GM23248 (cell line): Measurements from ENCODE around the gene DHFR2. TPM values are rescaled to one million over a fixed set of nuclear protein-coding genes. Genes with fewer than 3 reads are reported as not detected.

ENCODE experiments used
- DNase-seq: peaks from one replicate; pipeline ENCODE4 v3.0.0-alpha.2; 2015
- H2AFZ ChIP-seq: fragments of 200-600 bp; sonication (generic); 2 replicates; pipeline ENCODE4 v1.6.1; 2016; ENCODE audit warnings: antibody characterized with exemption
- H3F3A ChIP-seq: fragments of 200-600 bp; sonication (generic); 2 replicates; pipeline ENCODE4 v1.6.1; 2016; ENCODE audit warnings: mild to moderate bottlenecking, antibody characterized with exemption, mixed run types; ENCODE audit not compliant: insufficient read depth
- H3K27ac ChIP-seq: fragments of 200-600 bp; sonication (generic); 2 replicates; pipeline ENCODE4 v1.5.1; 2016; ENCODE audit warnings: mild to moderate bottlenecking
- H3K27me3 ChIP-seq: fragments of 200-600 bp; sonication (generic); replicated peaks from 2 replicates; pipeline ENCODE4 v1.6.1; 2016; ENCODE audit warnings: mild to moderate bottlenecking; ENCODE audit not compliant: insufficient read depth
- H3K36me3 ChIP-seq: fragments of 200-600 bp; sonication (generic); 2 replicates; pipeline ENCODE4 v1.6.1; 2016; ENCODE audit warnings: low read depth, mild to moderate bottlenecking
- H3K4me1 ChIP-seq: fragments of 200-600 bp; sonication (generic); 2 replicates; pipeline ENCODE4 v1.6.1; 2016; ENCODE audit warnings: mild to moderate bottlenecking; ENCODE audit not compliant: insufficient read depth
- H3K4me2 ChIP-seq: fragments of 200-600 bp; sonication (generic); one replicate; pipeline ENCODE4 v1.6.1; 2016; ENCODE audit warnings: mild to moderate bottlenecking; ENCODE audit not compliant: unreplicated experiment
- H3K4me3 ChIP-seq: fragments of 200-600 bp; sonication (generic); 2 replicates; pipeline ENCODE4 v1.5.1; 2016; ENCODE audit warnings: mild to moderate bottlenecking
- H3K79me2 ChIP-seq: fragments of 200-600 bp; sonication (generic); 2 replicates; pipeline ENCODE4 v1.6.1; 2016; ENCODE audit warnings: mild to moderate bottlenecking; ENCODE audit not compliant: insufficient read depth
- H3K9ac ChIP-seq: fragments of 200-600 bp; sonication (generic); 2 replicates; pipeline ENCODE4 v1.6.1; 2016; ENCODE audit warnings: mild to moderate bottlenecking
- H3K9me2 ChIP-seq: fragments of 200-600 bp; sonication (generic); 2 replicates; pipeline ENCODE4 v1.6.1; 2016; ENCODE audit warnings: mixed run types, mild to moderate bottlenecking, moderate library complexity; ENCODE audit not compliant: insufficient read depth
- H3K9me3 ChIP-seq: fragments of 200-600 bp; sonication (generic); one replicate; pipeline ENCODE4 v1.6.1; 2017; ENCODE audit warnings: low read depth
- H4K20me1 ChIP-seq: fragments of 200-600 bp; sonication (generic); 2 replicates; pipeline ENCODE4 v1.6.0; 2016; ENCODE audit not compliant: insufficient read depth
- EZH2 ChIP-seq: fragments of 200-600 bp; sonication (generic); IDR thresholded peaks from 2 replicates; pipeline ENCODE4 v1.6.1; 2018; ENCODE audit warnings: antibody characterized with exemption, mild to moderate bottlenecking; ENCODE audit not compliant: insufficient read depth, poor library complexity, severe bottlenecking
- EZH2phosphoT487 ChIP-seq: fragments of 200-600 bp; sonication (generic); IDR thresholded peaks from 2 replicates; pipeline ENCODE4 v1.6.1; 2018; ENCODE audit warnings: antibody characterized with exemption, moderate library complexity, mild to moderate bottlenecking, low read depth; ENCODE audit not compliant: insufficient read depth
- WGBS, 2 experiments: methylation state at CpG; one replicate each; pipeline ENCODE4 v1.1.6; 2015 to 2017; ENCODE audit warnings: low lambda C conversion rate in 2 of 2, low coverage in 1 of 2; ENCODE audit errors: missing lambda C conversion rate in 2 of 2; 5-methylcytosine and 5-hydroxymethylcytosine counted together
- in situ Hi-C: fragments of 300-500 bp; cut with MboI; formaldehyde crosslinking; loops from 2 replicates; pipeline ENCODE4 v1.15.0; 2020
- polyA plus RNA-seq: library from polyadenylated mRNA; unstranded; fragments of >200 nt; fragmentation: Nextera tagmentation; extraction: Ambion mirVana; gene quantifications from 2 replicates; pipeline ENCODE4 v1.2.1, GENCODE V29; 2016
- total RNA-seq: library from RNA; depleted of rRNA; stranded (reverse); fragments of >200 nt; shearing (Covaris generic); gene quantifications from 2 replicates; pipeline ENCODE4 v1.2.3, GENCODE V29; 2014

DHFR2 gene
- total and polyA plus RNA-seq, 2 experiments from 2014 or later, result 3.9 to 4.1 TPM

DNA sequence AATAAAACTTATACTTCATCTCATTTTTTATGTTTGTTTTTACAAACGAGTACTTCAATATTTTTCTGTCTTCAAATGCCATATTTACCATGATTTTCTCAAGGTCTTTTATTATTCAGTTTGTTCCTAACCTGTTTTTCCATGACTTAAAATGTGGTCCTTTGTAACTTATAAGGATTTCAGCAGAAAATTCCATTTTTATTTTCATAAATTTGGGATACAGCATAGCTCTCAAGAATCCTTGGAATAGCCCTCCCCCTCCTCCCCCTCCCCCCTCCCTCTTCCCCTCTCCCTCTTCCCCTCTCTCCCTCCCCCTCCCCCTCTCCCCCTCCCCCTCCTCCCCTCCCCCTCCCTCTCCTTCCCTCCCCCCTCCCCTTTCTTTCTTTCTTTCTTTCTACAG, 19.4 kb downstream of the DHFR2 start:
- Histone ChIP-seq H3K9me2 (no peaks in the 10 kb centered on the region), H3K36me3 (0 out of 2 replicates have a peak, but pooled peaks cover 6% of the 10 kb centered on the region), H3K4me3 (no peak overlapping the region), H3K9ac (no peak overlapping the region), H3K27ac (no peak overlapping the region), H3K27me3 (no peaks in the 10 kb centered on the region), H4K20me1 (no peaks in the 10 kb centered on the region), H3K4me2 (no peak overlapping the region), H3F3A (peaks cover 5% of the 10 kb centered on the region; the same call in 1 of the 2 replicates), H3K4me1 (no peaks in the 10 kb centered on the region), H3K9me3 (no peaks in the 10 kb centered on the region), H3K79me2 (no peaks in the 10 kb centered on the region), H2AFZ (no peak overlapping the region)
- 56 to 67% methylated on average over 1 of the region's 1 CpG for WGBS, 2 experiments
- DNase-seq, result peak; percentile 12
- in situ Hi-C loops, result no loop called here
- no peak for TF ChIP-seq EZH2
- TF ChIP-seq EZH2phosphoT487, result no peak

DNA sequence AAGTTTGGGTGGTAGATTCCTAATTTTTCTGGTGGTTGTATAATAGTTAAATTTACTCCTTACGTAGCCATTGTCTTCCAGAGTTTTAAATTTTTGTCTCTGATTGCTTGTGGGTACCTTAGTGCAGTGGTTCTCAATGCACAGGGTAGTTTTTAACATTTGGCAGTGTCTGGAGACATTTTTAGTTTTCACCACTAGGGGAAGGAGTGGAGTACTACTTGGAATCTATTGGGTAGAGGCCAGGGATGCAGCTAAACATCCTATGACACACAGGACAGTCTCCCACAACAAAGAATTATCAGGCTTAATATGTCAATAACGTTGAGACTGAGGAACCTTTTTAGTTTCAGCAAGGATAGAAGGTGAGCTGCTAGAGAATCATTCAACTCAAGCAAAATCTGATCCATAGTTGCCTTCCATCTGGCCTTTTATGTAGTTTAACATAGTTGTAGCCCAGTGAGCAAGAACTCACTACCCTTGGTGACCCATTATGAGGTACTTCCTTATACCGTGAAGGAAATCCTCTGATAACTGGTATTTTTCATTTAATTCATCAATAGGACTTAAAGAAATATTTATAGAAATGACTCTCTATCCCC, 25.7 kb downstream of the DHFR2 start:
- WGBS, 2 experiments, result 69 to 71% methylated on average over 3 of the region's 3 CpGs
- Histone ChIP-seq H3K36me3 (no peaks in the 10 kb centered on the region), H3K9me3 (no peaks in the 10 kb centered on the region), H3K79me2 (no peaks in the 10 kb centered on the region), H3K4me2 (no peak overlapping the region), H3K4me3 (no peak overlapping the region), H4K20me1 (no peaks in the 10 kb centered on the region), H3K27ac (no peak overlapping the region), H3K27me3 (no peaks in the 10 kb centered on the region), H3K4me1 (no peaks in the 10 kb centered on the region), H3F3A (no peaks in the 10 kb centered on the region), H3K9ac (no peak overlapping the region), H2AFZ (no peak overlapping the region), H3K9me2 (no peaks in the 10 kb centered on the region)
- TF ChIP-seq EZH2 (no peak), EZH2phosphoT487 (no peak)
- in situ Hi-C loops, result no loop called here
- DNase-seq, result peak; percentile 88

DNA sequence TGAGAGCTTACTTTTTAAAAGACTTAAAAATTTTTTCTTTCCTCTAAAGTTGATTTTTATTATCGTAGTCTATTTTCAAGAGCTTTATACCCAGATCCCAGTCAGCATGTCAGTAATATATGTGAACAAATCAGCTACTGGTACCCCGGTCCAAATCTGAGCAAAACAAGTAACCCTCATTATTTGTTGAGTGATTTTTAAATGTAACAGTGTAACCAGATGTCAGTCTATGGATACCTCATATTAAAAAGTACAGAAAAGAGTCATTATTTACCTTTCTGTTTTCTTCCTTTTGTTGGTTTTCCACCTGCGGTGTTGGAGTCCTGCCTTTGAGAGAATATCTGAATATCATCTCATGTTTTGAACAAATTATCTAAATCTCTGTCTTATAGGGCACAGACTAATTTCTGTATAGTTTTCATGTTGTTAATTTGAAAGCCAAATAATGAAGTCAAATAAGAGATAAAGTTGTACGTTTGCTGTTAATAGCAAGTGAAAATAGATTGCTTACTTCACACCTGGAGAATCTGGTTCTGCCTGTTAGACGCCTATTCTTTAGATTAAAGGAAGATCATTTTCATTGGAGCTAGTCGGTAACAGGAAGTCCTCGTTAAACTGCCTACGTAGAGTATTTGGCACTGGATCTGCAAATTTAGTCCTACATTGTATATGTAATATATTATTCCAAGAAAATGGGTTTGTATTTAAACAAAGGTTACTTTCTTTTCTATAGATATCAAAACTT, 34.5 kb downstream of the DHFR2 start, which contains the start of gene STX19:
Gene STX19 (minus strand): TSS at position 505 of the 745 bp plus-strand sequence. CDS start 13,328 bp downstream, outside the sequence.
- Histone ChIP-seq H3K27ac (no peak within 1 kb of the TSS), H2AFZ (no peak within 1 kb of the TSS), H3K4me3 (no peak within 1 kb of the TSS), H3K9ac (no peak within 1 kb of the TSS), H3K4me2 (no peak within 1 kb of the TSS), H3F3A (no peaks in the 10 kb centered on the region), H3K27me3 (no peaks in the 10 kb centered on the region), H3K79me2 (no peaks in the 10 kb centered on the region), H3K9me3 (no peaks in the 10 kb centered on the region), H3K4me1 (no peaks in the 10 kb centered on the region), H4K20me1 (no peaks in the 10 kb centered on the region), H3K36me3 (no peaks in the 10 kb centered on the region), H3K9me2 (no peaks in the 10 kb centered on the region)
- WGBS, 2 experiments, result 92 to 94% methylated on average over 8 of the region's 8 CpGs
- no peak for DNase-seq
- in situ Hi-C loops, result no loop called here
- TF ChIP-seq EZH2phosphoT487 (no peak), EZH2 (no peak)

DNA sequence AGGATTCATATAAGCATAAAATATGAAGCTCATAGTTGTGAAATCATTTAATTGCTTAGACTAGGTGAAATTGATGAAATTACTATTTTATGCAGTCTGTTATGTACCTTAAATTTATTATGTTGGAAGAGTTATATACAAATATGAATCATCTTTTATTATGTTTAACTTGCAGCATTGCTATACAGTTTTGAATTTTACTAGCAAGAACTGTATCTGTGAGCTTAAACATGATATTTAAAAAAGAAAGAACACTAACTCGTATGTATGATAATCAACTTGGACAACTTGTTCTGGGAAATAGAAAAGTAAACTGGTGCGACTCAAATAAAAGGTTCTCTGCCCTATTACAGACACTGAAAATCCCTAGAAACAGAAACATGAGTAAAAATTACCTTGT, 36.1 kb downstream of the DHFR2 start:
- no peak for DNase-seq
- no peaks in the 10 kb centered on the region for H4K20me1 ChIP-seq
- H3K9me2 ChIP-seq, result no peaks in the 10 kb centered on the region
- no peaks in the 10 kb centered on the region for H3K36me3 ChIP-seq
- no peaks in the 10 kb centered on the region for H3F3A ChIP-seq
- 98 to 99% methylated on average over 2 of the region's 2 CpGs for WGBS, 2 experiments
- in situ Hi-C loops, result no loop called here
- H3K9me3 ChIP-seq, result no peaks in the 10 kb centered on the region
- no peak overlapping the region for H3K27ac ChIP-seq
- TF ChIP-seq EZH2 (no peak), EZH2phosphoT487 (no peak)
- no peak overlapping the region for H3K9ac ChIP-seq
- H3K4me2 ChIP-seq, result no peak overlapping the region
- no peak overlapping the region for H2AFZ ChIP-seq
- H3K4me3 ChIP-seq, result no peak overlapping the region
- H3K27me3 ChIP-seq, result no peaks in the 10 kb centered on the region
- no peaks in the 10 kb centered on the region for H3K79me2 ChIP-seq
- no peaks in the 10 kb centered on the region for H3K4me1 ChIP-seq
